ENCODE data around the gene MATN1.

The MATN1 gene

GRCh38 chr1:30730346-30731108, 7.1 kb upstream of the MATN1 start:
- DNase-seq, result no peak

GRCh38 chr1:30729901-30730300, 6.5 kb upstream of the MATN1 start:
- DNase-seq, result no peak

GRCh38 chr1:30728832-30729638, 5.7 kb upstream of the MATN1 start:
- no peak for DNase-seq

- no peak for DNase-seq
Measured at GRCh38 chr1:30728340-30728739, 5.0 kb upstream of the MATN1 start.

GRCh38 chr1:30727824-30728223, 4.4 kb upstream of the MATN1 start:
- no peak for DNase-seq

GRCh38 chr1:30726773-30727684, 3.6 kb upstream of the MATN1 start:
- DNase-seq, result no peak

GRCh38 chr1:30726236-30726635, 2.9 kb upstream of the MATN1 start:
- DNase-seq, result no peak

GRCh38 chr1:30725450-30726095, 2.2 kb upstream of the MATN1 start:
- DNase-seq, result no peak

- DNase-seq, result no peak
Measured at GRCh38 chr1:30724655-30725421, 1.5 kb upstream of the MATN1 start.

GRCh38 chr1:30724175-30724574, 790 bp upstream of the MATN1 start:
- DNase-seq, result no peak

GRCh38 chr1:30721812-30722537, 1.4 kb downstream of the MATN1 start:
- DNase-seq, result no peak

- no peak for DNase-seq
Measured at GRCh38 chr1:30721341-30721793, 2.0 kb downstream of the MATN1 start.

- no peak for DNase-seq
Measured at GRCh38 chr1:30720271-30721223, 2.8 kb downstream of the MATN1 start.

- DNase-seq, result no peak
Measured at GRCh38 chr1:30719406-30720270, 3.7 kb downstream of the MATN1 start.

GRCh38 chr1:30718636-30719405, 4.6 kb downstream of the MATN1 start:
- peak; percentile 90 for DNase-seq

GRCh38 chr1:30718091-30718635, 5.2 kb downstream of the MATN1 start:
- peak; percentile 100 for DNase-seq

GRCh38 chr1:30716646-30717045, 6.7 kb downstream of the MATN1 start:
- no peak for DNase-seq

GRCh38 chr1:30715886-30716285, 7.5 kb downstream of the MATN1 start:
- no peak for DNase-seq
